ENCODE data around the gene SATB2. TPM values are rescaled to one million over a fixed set of nuclear protein-coding genes. Genes with fewer than 3 reads are reported as not detected.

The SATB2 gene
- total RNA-seq, 1 experiment from 2014 or later: 13.8 TPM

DNA sequence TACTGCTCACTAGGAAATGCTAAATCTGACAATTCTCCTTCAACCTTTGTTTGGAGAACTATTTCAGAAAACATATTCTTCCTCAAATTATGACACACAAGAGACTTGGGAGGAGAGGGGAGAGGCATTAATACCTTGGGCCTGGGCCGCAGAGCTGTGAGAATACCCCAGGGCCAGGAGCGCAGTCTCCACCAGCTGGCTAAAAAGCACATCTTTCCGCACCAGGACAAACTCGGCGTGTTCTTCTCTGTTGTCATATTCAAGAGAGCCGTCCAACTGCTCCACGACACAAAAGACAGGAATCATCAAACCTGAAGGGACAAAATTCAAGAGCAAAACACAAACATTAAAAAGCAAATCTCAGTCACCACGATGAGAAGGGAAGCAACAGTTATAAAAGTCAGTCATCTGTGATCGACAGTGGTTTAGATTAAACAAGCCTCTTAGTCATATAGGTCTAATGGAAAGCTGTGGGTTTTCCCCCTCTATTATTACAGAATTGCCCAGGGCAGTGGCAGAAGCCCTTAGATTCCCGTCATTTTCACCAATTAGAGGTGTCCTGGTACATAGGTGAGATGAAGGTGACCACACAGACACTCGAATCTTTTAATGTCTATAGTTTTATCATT is 24.4 kb downstream of the SATB2 start (continued):
- TF ChIP-seq JUND (IDR thresholded peaks at IDR 0.05) (peak; percentile 56), POLR2A (IDR thresholded peaks at IDR 0.05; ENCODE audit: borderline replicate concordance, extremely low read depth, insufficient read depth, insufficient read length) (no peak)
- TF ChIP-seq, protein P1, sequence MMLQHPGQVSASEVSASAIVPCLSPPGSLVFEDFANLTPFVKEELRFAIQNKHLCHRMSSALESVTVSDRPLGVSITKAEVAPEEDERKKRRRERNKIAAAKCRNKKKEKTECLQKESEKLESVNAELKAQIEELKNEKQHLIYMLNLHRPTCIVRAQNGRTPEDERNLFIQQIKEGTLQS (IDR thresholded peaks at IDR 0.05): no peak

DNA sequence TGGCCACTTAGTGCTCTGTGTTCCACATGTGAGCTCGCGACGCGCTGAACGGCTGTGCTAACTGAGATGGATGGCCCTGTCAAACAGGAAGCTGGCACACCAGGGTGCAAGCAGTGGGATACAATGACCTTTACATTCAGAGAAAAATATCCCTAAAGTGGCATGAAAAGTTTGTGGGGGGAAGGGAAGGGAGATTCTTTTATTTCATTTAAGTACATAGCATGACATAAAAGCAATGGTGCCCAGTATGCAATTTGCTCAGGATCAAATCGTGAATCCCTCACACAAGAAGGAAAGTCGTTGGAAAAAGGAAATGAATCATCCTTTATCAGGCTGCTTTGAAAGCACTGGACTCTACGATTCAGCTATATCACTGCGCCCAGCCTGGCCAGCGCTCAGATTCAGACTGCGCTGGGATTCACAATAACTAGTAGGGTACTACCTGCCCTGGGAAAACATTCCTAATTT is 26.0 kb downstream of the SATB2 start:
- peak; percentile 80 for ATAC-seq
- CTCF ChIA-PET: no interaction called here
- TF ChIP-seq POLR2A (IDR thresholded peaks at IDR 0.05; ENCODE audit: borderline replicate concordance, extremely low read depth, insufficient read depth, insufficient read length) (no peak), POLR2AphosphoS5 (IDR thresholded peaks at IDR 0.05; ENCODE audit: low read depth, low read length) (peak; percentile 39; the same call in 1 of the 2 replicates), CEBPB (IDR thresholded peaks at IDR 0.05; ENCODE audit: low read depth) (no peak), TCF7L2 (IDR thresholded peaks at IDR 0.05; ENCODE audit: borderline replicate concordance, extremely low read depth, insufficient read depth, insufficient read length) (no peak), EGR1 (IDR thresholded peaks at IDR 0.05; ENCODE audit: low read depth) (no peak), YY1 (IDR thresholded peaks at IDR 0.05; ENCODE audit: extremely low read depth, insufficient replicate concordance, low read depth, low read length) (no peak), CBX3 (IDR thresholded peaks at IDR 0.05; ENCODE audit: low read depth) (peak; percentile 65), ZFX (IDR thresholded peaks at IDR 0.05) (no peak), FOSL1 (IDR thresholded peaks at IDR 0.05; ENCODE audit: low read depth) (peak; percentile 57), SRF (IDR thresholded peaks at IDR 0.05; ENCODE audit: low read depth) (no peak), ZNF274 (IDR thresholded peaks at IDR 0.05; ENCODE audit: low read depth, low read length) (no peak), JUND (IDR thresholded peaks at IDR 0.05) (peak; percentile 69; the same call in 1 of the 2 replicates), SIN3A (IDR thresholded peaks at IDR 0.05; ENCODE audit: low read depth) (peak; percentile 53; the same call in 1 of the 2 replicates), SP1 (IDR thresholded peaks at IDR 0.05; ENCODE audit: low read depth) (peak; percentile 32; the same call in 1 of the 2 replicates), RAD21 (IDR thresholded peaks at IDR 0.05; ENCODE audit: low read depth) (no peak), ELF1 (IDR thresholded peaks at IDR 0.05; ENCODE audit: borderline replicate concordance, low read depth) (0 out of 2 replicates have a peak, but pooled peaks have one; percentile 13)
- TF ChIP-seq, protein P2, sequence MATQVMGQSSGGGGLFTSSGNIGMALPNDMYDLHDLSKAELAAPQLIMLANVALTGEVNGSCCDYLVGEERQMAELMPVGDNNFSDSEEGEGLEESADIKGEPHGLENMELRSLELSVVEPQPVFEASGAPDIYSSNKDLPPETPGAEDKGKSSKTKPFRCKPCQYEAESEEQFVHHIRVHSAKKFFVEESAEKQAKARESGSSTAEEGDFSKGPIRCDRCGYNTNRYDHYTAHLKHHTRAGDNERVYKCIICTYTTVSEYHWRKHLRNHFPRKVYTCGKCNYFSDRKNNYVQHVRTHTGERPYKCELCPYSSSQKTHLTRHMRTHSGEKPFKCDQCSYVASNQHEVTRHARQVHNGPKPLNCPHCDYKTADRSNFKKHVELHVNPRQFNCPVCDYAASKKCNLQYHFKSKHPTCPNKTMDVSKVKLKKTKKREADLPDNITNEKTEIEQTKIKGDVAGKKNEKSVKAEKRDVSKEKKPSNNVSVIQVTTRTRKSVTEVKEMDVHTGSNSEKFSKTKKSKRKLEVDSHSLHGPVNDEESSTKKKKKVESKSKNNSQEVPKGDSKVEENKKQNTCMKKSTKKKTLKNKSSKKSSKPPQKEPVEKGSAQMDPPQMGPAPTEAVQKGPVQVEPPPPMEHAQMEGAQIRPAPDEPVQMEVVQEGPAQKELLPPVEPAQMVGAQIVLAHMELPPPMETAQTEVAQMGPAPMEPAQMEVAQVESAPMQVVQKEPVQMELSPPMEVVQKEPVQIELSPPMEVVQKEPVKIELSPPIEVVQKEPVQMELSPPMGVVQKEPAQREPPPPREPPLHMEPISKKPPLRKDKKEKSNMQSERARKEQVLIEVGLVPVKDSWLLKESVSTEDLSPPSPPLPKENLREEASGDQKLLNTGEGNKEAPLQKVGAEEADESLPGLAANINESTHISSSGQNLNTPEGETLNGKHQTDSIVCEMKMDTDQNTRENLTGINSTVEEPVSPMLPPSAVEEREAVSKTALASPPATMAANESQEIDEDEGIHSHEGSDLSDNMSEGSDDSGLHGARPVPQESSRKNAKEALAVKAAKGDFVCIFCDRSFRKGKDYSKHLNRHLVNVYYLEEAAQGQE (IDR thresholded peaks at IDR 0.05; ENCODE audit: low read depth): no peak
- TF ChIP-seq, protein P1 (IDR thresholded peaks at IDR 0.05): no peak
- TF ChIP-seq, protein P3, sequence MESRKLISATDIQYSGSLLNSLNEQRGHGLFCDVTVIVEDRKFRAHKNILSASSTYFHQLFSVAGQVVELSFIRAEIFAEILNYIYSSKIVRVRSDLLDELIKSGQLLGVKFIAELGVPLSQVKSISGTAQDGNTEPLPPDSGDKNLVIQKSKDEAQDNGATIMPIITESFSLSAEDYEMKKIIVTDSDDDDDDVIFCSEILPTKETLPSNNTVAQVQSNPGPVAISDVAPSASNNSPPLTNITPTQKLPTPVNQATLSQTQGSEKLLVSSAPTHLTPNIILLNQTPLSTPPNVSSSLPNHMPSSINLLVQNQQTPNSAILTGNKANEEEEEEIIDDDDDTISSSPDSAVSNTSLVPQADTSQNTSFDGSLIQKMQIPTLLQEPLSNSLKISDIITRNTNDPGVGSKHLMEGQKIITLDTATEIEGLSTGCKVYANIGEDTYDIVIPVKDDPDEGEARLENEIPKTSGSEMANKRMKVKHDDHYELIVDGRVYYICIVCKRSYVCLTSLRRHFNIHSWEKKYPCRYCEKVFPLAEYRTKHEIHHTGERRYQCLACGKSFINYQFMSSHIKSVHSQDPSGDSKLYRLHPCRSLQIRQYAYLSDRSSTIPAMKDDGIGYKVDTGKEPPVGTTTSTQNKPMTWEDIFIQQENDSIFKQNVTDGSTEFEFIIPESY (IDR thresholded peaks at IDR 0.05; ENCODE audit: extremely low read depth, insufficient replicate concordance, low read length): no peak

More for the DNA sequence above, 26.0 kb downstream of the SATB2 start:
- intact Hi-C loops (cut with micrococcal nuclease): no loop called here
- H3K36me3 ChIP-seq (ENCODE audit: control insufficient read depth in 1 of 2, insufficient read depth in 2 of 2, low read length in 2 of 2): no peaks in the 10 kb centered on the region
- RAD21 ChIA-PET (ENCODE audit: low non-redundant PET in 1 of 2, low total read pairs in 2 of 2, uncharacterized antibody in 2 of 2, unreplicated experiment in 2 of 2): no interaction called here
- peak; percentile 58 for DNase-seq (ENCODE audit: low read depth, low spot score)
- POLR2A ChIA-PET: interaction anchor here (1.0 to 1.2 kb wide), 2 partner anchors 10 to 27 kb away, joined by 3 read pairs; no protein-coding TSS in a partner anchor
- H3K27me3 ChIP-seq (ENCODE audit: insufficient read depth, low read length): no peaks in the 10 kb centered on the region
- H3K4me1 ChIP-seq (ENCODE audit: control insufficient read depth in 1 of 2, insufficient read depth in 2 of 2, low read length in 2 of 2): peaks cover 43 to 45% of the 10 kb centered on the region in 2 experiments
- no peaks in the 10 kb centered on the region for H4K20me1 ChIP-seq (ENCODE audit: insufficient read depth)
- no TSS peak for BruUV-seq (replicated peaks)
- H3K9me3 ChIP-seq (ENCODE audit: control insufficient read depth in 1 of 2, insufficient read depth in 1 of 2, low read depth in 1 of 2, low read length in 2 of 2): no peaks in the 10 kb centered on the region
- H3K4me3 ChIP-seq (replicated peaks in 1 of 2; ENCODE audit: low read depth in 1 of 2, low read length in 2 of 2): peak overlapping the region; percentile 17 to 40; a peak in 3 of 4 replicates
- H3K9me2 ChIP-seq (ENCODE audit: insufficient read depth): no peaks in the 10 kb centered on the region
- H3K27ac ChIP-seq (ENCODE audit: low read depth, low read length): peak overlapping the region; percentile 75
- peak overlapping the region; percentile 34 for H3K9ac ChIP-seq (ENCODE audit: low read length)
- peak overlapping the region; percentile 70 for H3K4me2 ChIP-seq (ENCODE audit: low read length)
- H2AFZ ChIP-seq (ENCODE audit: low read depth, low read length, poor library complexity, severe bottlenecking): peak overlapping the region; percentile 24
- peaks cover 6% of the 10 kb centered on the region; the same call in 1 of the 2 replicates for H3K79me2 ChIP-seq (ENCODE audit: insufficient read depth, low read length)

Measured in HCT116 (cell line).